ENCODE results near the gene ETV5.

The ETV5 gene

DNA sequence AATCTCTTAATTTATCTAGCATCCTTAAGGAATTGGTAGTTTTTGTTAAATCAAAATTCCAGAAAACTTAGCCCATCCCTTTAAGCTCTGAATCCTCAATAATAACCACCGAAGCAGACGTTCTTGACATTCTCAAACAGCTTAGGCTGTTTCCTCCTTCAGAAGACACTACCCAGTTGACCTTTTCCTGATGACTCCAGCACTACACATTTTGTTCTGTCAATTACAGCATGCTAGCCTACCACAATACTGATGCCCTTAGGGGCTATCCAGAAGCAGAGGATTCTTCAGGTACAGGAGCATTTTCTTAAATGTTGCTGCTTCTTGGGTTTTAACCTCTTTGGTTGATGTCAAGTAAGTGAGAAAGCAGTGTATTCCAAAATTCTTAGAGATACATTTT, 33.4 kb downstream of the ETV5 start:
- no peak for TF ChIP-seq POLR2AphosphoS5 (IDR thresholded peaks at IDR 0.05; ENCODE audit: low read depth, low read length)
- no peak for TF ChIP-seq SPI1 (IDR thresholded peaks at IDR 0.05; ENCODE audit: low read depth, low read length)
- TF ChIP-seq PAX5 (IDR thresholded peaks at IDR 0.05; ENCODE audit: insufficient read depth, low read length, severe bottlenecking), result no peak
- no peak for TF ChIP-seq TAF1 (IDR thresholded peaks at IDR 0.05; ENCODE audit: low read depth, low read length)
- no peak for TF ChIP-seq POU2F2 (IDR thresholded peaks at IDR 0.05; ENCODE audit: low read depth, low read length)
- TF ChIP-seq POLR2A (IDR thresholded peaks at IDR 0.05; ENCODE audit: low read depth, low read length), result no peak
- FAIRE-seq (no peak), DNase-seq (ENCODE audit: insufficient read length, low spot score) (no peak)

DNA sequence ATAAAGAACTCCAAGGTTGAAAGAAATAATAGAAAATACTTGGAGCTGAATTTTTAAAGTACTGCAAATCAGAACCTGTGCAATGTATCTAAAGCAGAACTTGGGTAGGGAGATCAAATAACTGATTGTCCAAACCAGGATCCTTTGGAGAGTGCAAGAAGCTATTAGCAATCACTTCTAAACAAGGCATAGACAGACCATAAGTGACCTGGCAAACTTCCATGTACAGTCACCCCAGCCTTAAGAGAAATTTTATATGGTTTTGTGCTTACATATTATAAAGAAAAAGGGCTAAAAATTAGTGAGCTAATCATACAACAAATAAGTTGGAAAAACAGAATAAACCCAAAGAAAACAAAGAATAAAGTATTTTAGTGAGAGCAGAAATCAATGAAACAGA, 35.2 kb downstream of the ETV5 start:
- no peak for FAIRE-seq
- no peak for TF ChIP-seq SPI1 (IDR thresholded peaks at IDR 0.05; ENCODE audit: low read depth, low read length)
- TF ChIP-seq TAF1 (IDR thresholded peaks at IDR 0.05; ENCODE audit: low read depth, low read length), result no peak
- TF ChIP-seq PAX5 (IDR thresholded peaks at IDR 0.05; ENCODE audit: insufficient read depth, low read length, severe bottlenecking), result no peak
- no peak for TF ChIP-seq POU2F2 (IDR thresholded peaks at IDR 0.05; ENCODE audit: low read depth, low read length)
- no peak for TF ChIP-seq POLR2AphosphoS5 (IDR thresholded peaks at IDR 0.05; ENCODE audit: low read depth, low read length)
- TF ChIP-seq POLR2A (IDR thresholded peaks at IDR 0.05; ENCODE audit: low read depth, low read length), result no peak
- DNase-seq (ENCODE audit: insufficient read length, low spot score), result no peak

DNA sequence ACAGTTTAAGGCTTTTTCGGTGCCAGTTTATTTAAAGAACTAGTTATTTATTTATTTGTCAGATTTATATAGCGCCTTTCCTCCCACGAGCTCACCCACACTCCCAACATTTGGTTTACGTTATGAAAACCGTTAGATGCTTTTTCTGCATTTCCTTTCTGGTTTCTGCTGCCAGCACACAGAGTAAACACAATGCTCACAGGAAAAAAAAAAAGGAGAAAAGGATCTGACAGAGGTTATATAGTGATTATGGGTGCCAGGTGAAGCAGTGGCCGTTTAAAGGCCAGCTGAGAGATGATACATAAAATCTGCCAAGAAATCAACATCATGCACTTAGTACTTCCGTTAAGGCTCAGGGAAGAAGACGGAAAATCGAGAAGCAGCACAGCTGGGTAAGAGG, 37.9 kb downstream of the ETV5 start:
- DNase-seq (ENCODE audit: insufficient read length, low spot score), result no peak
- no peak for FAIRE-seq
- TF ChIP-seq SPI1 (IDR thresholded peaks at IDR 0.05; ENCODE audit: low read depth, low read length) (no peak), POLR2AphosphoS5 (IDR thresholded peaks at IDR 0.05; ENCODE audit: low read depth, low read length) (no peak), POLR2A (IDR thresholded peaks at IDR 0.05; ENCODE audit: low read depth, low read length) (no peak), TAF1 (IDR thresholded peaks at IDR 0.05; ENCODE audit: low read depth, low read length) (no peak), POU2F2 (IDR thresholded peaks at IDR 0.05; ENCODE audit: low read depth, low read length) (no peak), PAX5 (IDR thresholded peaks at IDR 0.05; ENCODE audit: insufficient read depth, low read length, severe bottlenecking) (no peak)

DNA sequence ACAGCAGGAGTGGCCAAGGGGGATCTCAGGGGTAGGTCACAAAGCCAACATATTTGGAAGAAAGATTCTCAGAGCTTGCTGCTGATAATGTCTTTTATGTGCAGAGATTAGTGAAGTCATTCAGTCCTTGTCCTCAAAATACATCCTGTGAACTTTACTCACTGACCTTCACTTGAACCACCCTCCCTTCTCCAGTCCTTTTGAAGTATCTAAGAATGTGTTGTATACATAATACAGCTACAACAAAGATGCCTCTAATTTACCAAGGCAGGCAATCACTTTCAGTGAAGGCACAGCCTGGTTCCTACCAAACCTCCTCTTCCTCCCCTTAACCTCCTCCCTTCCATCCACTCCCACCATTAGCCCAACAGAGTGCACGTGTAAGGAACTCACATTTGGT, 38.3 kb downstream of the ETV5 start:
- DNase-seq (ENCODE audit: insufficient read length, low spot score) (no peak), FAIRE-seq (peak; percentile 35)
- TF ChIP-seq POLR2A (IDR thresholded peaks at IDR 0.05; ENCODE audit: low read depth, low read length) (no peak), PAX5 (IDR thresholded peaks at IDR 0.05; ENCODE audit: insufficient read depth, low read length, severe bottlenecking) (no peak), POU2F2 (IDR thresholded peaks at IDR 0.05; ENCODE audit: low read depth, low read length) (no peak), TAF1 (IDR thresholded peaks at IDR 0.05; ENCODE audit: low read depth, low read length) (no peak), SPI1 (IDR thresholded peaks at IDR 0.05; ENCODE audit: low read depth, low read length) (no peak), POLR2AphosphoS5 (IDR thresholded peaks at IDR 0.05; ENCODE audit: low read depth, low read length) (no peak)

DNA sequence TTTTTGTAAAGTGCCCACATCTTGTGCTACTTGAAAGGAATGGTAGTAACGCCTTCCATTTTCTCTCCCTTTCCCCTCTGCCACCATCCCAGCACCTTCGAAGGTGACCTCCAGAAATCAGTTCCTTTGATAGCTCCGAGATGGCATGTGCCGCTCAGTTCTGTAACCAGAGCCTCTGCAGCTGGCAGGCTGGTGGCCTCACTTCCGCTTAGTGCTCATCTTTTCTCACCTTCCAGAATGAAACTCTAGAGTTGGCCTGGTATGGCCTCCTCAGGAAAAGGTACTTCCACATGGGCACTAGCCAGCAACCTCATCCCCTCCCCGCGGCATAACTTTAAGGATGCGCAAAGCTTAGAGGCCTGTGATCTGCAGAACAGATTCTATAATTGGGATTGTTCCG, 38.8 kb downstream of the ETV5 start:
- TF ChIP-seq POU2F2 (IDR thresholded peaks at IDR 0.05; ENCODE audit: low read depth, low read length) (no peak), POLR2A (IDR thresholded peaks at IDR 0.05; ENCODE audit: low read depth, low read length) (no peak), PAX5 (IDR thresholded peaks at IDR 0.05; ENCODE audit: insufficient read depth, low read length, severe bottlenecking) (no peak), SPI1 (IDR thresholded peaks at IDR 0.05; ENCODE audit: low read depth, low read length) (no peak), TAF1 (IDR thresholded peaks at IDR 0.05; ENCODE audit: low read depth, low read length) (no peak)
- FAIRE-seq, result no peak
- DNase-seq (ENCODE audit: insufficient read length, low spot score), result no peak

DNA sequence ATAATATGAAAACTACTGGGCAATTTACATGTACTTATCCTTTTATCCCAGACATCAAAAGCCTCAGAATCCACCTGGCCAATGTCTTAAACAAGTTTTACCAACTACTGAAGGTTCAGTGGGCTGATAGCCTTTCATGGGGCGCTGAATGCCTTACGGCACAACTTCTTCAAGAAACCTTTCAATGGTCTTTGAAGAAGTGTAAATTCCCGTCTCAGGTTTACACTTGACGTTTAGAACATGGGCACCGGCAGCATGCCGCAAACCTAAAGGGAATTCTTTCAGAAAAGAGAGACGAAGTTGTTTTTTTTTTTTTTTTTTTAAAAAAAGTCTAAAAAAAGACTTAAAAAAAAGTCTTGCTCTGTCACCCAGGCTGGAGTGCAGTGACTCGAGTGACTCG, 39.7 kb downstream of the ETV5 start:
- FAIRE-seq (no peak), DNase-seq (ENCODE audit: insufficient read length, low spot score) (no peak)
- TF ChIP-seq POU2F2 (IDR thresholded peaks at IDR 0.05; ENCODE audit: low read depth, low read length) (no peak), TAF1 (IDR thresholded peaks at IDR 0.05; ENCODE audit: low read depth, low read length) (no peak), PAX5 (IDR thresholded peaks at IDR 0.05; ENCODE audit: insufficient read depth, low read length, severe bottlenecking) (no peak), POLR2AphosphoS5 (IDR thresholded peaks at IDR 0.05; ENCODE audit: low read depth, low read length) (no peak), SPI1 (IDR thresholded peaks at IDR 0.05; ENCODE audit: low read depth, low read length) (no peak), POLR2A (IDR thresholded peaks at IDR 0.05; ENCODE audit: low read depth, low read length) (no peak)

DNA sequence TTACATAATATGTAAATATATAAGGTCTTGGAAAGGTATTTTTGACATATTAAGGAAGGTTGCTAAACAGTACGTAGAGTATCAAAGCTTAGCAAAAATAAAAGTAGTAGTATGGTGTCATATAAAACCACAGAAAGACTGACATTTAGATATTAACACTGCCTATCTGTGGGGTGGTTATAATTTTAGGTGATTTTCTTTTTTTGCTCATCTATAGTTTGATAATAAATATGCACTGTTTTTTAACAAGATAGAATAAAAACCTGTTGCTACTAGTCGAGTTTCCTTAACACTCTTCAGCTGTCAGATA, 40.7 kb downstream of the ETV5 start:
- FAIRE-seq (no peak), DNase-seq (ENCODE audit: insufficient read length, low spot score) (no peak)
- TF ChIP-seq PAX5 (IDR thresholded peaks at IDR 0.05; ENCODE audit: insufficient read depth, low read length, severe bottlenecking) (no peak), TAF1 (IDR thresholded peaks at IDR 0.05; ENCODE audit: low read depth, low read length) (no peak), POU2F2 (IDR thresholded peaks at IDR 0.05; ENCODE audit: low read depth, low read length) (no peak), SPI1 (IDR thresholded peaks at IDR 0.05; ENCODE audit: low read depth, low read length) (no peak)

DNA sequence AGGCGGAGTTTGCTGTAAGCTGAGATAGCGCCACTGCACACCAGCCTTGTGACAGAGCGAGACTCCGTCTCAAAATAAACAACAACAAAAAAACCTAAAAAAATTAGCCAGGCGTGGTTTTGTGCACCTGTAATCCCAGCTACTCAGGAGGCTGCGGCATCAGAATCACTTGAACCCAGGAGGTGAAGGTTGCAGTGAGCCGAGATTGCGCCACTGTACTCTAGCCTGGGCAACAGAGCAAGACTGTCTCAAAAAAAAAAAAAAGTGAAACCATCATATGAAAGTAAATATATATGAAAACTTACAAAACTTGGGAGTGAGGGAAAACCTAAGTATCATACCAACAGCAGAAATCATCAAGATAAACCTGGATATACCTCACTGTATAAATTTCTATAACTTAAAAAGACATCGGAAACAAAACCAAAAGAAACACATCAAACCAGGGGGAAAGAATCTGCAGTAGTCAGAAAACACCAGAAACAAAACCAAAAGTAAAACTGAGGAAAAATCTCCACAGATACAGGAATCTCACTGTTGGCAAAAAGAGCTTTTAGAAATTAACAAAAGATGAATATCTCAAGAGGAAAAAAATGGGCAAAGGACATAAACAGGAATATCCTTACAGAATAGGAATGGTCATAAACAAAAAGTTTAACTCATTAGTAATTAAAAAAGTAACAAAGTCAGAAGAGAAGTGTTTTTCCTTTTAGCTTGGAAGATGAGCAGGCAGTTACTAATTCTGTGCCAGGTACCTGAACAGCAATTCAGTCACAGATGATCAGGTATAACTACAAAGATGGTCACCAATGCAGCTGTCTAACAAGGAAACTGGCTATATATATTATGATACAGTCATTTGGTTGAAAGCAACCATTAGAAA, 41.3 kb downstream of the ETV5 start:
- no peak for TF ChIP-seq POLR2A (IDR thresholded peaks at IDR 0.05; ENCODE audit: low read depth, low read length)
- no peak for TF ChIP-seq PAX5 (IDR thresholded peaks at IDR 0.05; ENCODE audit: insufficient read depth, low read length, severe bottlenecking)
- TF ChIP-seq POU2F2 (IDR thresholded peaks at IDR 0.05; ENCODE audit: low read depth, low read length), result no peak
- TF ChIP-seq SPI1 (IDR thresholded peaks at IDR 0.05; ENCODE audit: low read depth, low read length), result no peak
- TF ChIP-seq TAF1 (IDR thresholded peaks at IDR 0.05; ENCODE audit: low read depth, low read length), result no peak
- DNase-seq (ENCODE audit: insufficient read length, low spot score) (no peak), FAIRE-seq (no peak)

DNA sequence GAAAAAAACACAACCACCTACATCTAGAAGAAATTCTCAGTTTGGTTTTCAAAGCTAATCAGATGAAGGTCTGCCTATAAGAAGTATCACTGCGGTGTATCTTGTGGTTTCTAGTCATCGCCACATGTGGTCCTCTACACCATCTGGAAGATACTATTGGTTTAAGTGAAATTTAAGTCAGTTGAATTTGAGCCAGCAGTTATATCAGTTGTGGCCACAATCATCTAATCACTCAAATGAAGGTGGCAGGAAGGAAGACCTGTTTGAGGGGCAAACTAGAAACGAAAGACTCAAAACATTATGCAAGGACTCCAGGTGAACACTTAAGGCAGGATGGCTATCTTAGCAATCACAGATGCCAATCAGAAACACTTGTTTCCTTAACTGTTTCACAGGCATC, 48.7 kb downstream of the ETV5 start:
- FAIRE-seq (peak; percentile 83), DNase-seq (ENCODE audit: insufficient read length, low spot score) (no peak)

DNA sequence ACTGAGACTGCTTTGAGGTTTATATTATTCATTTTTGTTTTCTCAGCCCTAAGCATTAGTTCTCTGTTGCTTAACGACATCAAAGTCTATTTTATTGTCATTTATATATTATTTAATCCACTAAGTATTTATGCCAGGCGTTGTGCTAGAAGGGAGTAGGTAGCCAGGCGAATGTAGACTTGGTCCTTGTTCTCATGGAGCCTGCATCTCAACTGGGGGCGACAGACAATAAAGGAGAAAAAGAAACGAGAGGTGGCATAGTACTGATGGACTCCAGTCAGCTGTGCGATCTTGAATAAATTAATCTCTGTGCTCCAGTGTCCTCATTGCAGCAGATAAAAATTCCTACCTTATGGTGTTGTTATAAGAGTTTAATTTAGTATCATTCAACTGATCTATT, 49.7 kb downstream of the ETV5 start:
- no peak for DNase-seq (ENCODE audit: insufficient read length, low spot score)
- TF ChIP-seq POLR2A (IDR thresholded peaks at IDR 0.05; ENCODE audit: low read depth, low read length), result no peak
- FAIRE-seq, result no peak

More for the DNA sequence above, 48.7 kb downstream of the ETV5 start:
- no peak for TF ChIP-seq POU2F2 (IDR thresholded peaks at IDR 0.05; ENCODE audit: low read depth, low read length)
- TF ChIP-seq POLR2AphosphoS5 (IDR thresholded peaks at IDR 0.05; ENCODE audit: low read depth, low read length), result no peak
- no peak for TF ChIP-seq POLR2A (IDR thresholded peaks at IDR 0.05; ENCODE audit: low read depth, low read length)
- no peak for TF ChIP-seq PAX5 (IDR thresholded peaks at IDR 0.05; ENCODE audit: insufficient read depth, low read length, severe bottlenecking)
- no peak for TF ChIP-seq TAF1 (IDR thresholded peaks at IDR 0.05; ENCODE audit: low read depth, low read length)
- no peak for TF ChIP-seq SPI1 (IDR thresholded peaks at IDR 0.05; ENCODE audit: low read depth, low read length)
